GM12872 (cell line): ENCODE results near the gene FBP2.

Experiments
- CTCF ChIP-seq: IDR thresholded peaks from 3 replicates; pipeline ENCODE4 v1.5.1; 2011; ENCODE audit warnings: low read depth, mild to moderate bottlenecking, low read length, moderate library complexity; ENCODE audit not compliant: insufficient read depth

FBP2 gene

GRCh38 chr9:94511955-94512265 is 81.7 kb downstream of the FBP2 start:
- no peak for TF ChIP-seq CTCF

- TF ChIP-seq CTCF = no peak
These were observed 82.3 kb downstream of the FBP2 start for GRCh38 chr9:94511134-94511954.
